ENCODE results near the gene NXPH1.

NXPH1 gene

GRCh38 chr7:8507566-8507965 lies 74.2 kb downstream of the NXPH1 start:
- no peak for DNase-seq (ENCODE audit: low spot score)

- DNase-seq (ENCODE audit: low spot score) = no peak
These were observed 76.2 kb downstream of the NXPH1 start for GRCh38 chr7:8509621-8510020.

- no peak for DNase-seq (ENCODE audit: low spot score)
These were observed 78.4 kb downstream of the NXPH1 start for GRCh38 chr7:8511855-8512254.

GRCh38 chr7:8514781-8515519 lies 81.5 kb downstream of the NXPH1 start:
- DNase-seq (ENCODE audit: low spot score) = no peak

- DNase-seq (ENCODE audit: low spot score) = no peak
These were observed 82.3 kb downstream of the NXPH1 start for GRCh38 chr7:8515640-8516185.

- no peak for DNase-seq (ENCODE audit: low spot score)
These were observed 83.6 kb downstream of the NXPH1 start for GRCh38 chr7:8516976-8517375.

GRCh38 chr7:8528311-8528710 lies 94.9 kb downstream of the NXPH1 start:
- DNase-seq (ENCODE audit: low spot score) = no peak

GRCh38 chr7:8531991-8532515 lies 98.6 kb downstream of the NXPH1 start:
- DNase-seq (ENCODE audit: low spot score) = no peak

- no peak for DNase-seq (ENCODE audit: low spot score)
These were observed 103.0 kb downstream of the NXPH1 start for GRCh38 chr7:8536431-8536830.

- no peak for DNase-seq (ENCODE audit: low spot score)
These were observed 115.6 kb downstream of the NXPH1 start for GRCh38 chr7:8549046-8549445.

- no peak for DNase-seq (ENCODE audit: low spot score)
These were observed 127.1 kb downstream of the NXPH1 start for GRCh38 chr7:8560501-8560900.

- no peak for DNase-seq (ENCODE audit: low spot score)
These were observed 128.0 kb downstream of the NXPH1 start for GRCh38 chr7:8561449-8561848.

- no peak for DNase-seq (ENCODE audit: low spot score)
These were observed 130.9 kb downstream of the NXPH1 start for GRCh38 chr7:8564281-8564680.

- no peak for DNase-seq (ENCODE audit: low spot score)
These were observed 132.6 kb downstream of the NXPH1 start for GRCh38 chr7:8566016-8566415.

GRCh38 chr7:8567626-8568025 lies 134.2 kb downstream of the NXPH1 start:
- DNase-seq (ENCODE audit: low spot score) = no peak

GRCh38 chr7:8579661-8580194 lies 146.3 kb downstream of the NXPH1 start:
- DNase-seq (ENCODE audit: low spot score) = no peak

GRCh38 chr7:8581842-8582241 lies 148.4 kb downstream of the NXPH1 start:
- no peak for DNase-seq (ENCODE audit: low spot score)

GRCh38 chr7:8582728-8583127 lies 149.3 kb downstream of the NXPH1 start:
- no peak for DNase-seq (ENCODE audit: low spot score)

- DNase-seq (ENCODE audit: low spot score) = no peak
These were observed 152.2 kb downstream of the NXPH1 start for GRCh38 chr7:8585591-8585990.

GRCh38 chr7:8590225-8590624 lies 156.8 kb downstream of the NXPH1 start:
- no peak for DNase-seq (ENCODE audit: low spot score)

- no peak for DNase-seq (ENCODE audit: low spot score)
These were observed 157.4 kb downstream of the NXPH1 start for GRCh38 chr7:8590791-8591190.

GRCh38 chr7:8591289-8591688 lies 157.9 kb downstream of the NXPH1 start:
- no peak for DNase-seq (ENCODE audit: low spot score)

GRCh38 chr7:8592167-8592566 lies 158.8 kb downstream of the NXPH1 start:
- no peak for DNase-seq (ENCODE audit: low spot score)

- DNase-seq (ENCODE audit: low spot score) = no peak
These were observed 160.7 kb downstream of the NXPH1 start for GRCh38 chr7:8594115-8594514.

Measured in COLO829 (cell line).